SH-SY5Y (cell line): ENCODE results near the gene MDM4.

Experiments used
- GATA2 ChIP-seq: IDR thresholded peaks from 2 replicates; pipeline ENCODE4 v1.6.1; 2011; ENCODE audit warnings: mild to moderate bottlenecking, low read depth, low read length
- GATA3 ChIP-seq: IDR thresholded peaks from 2 replicates; pipeline ENCODE4 v1.6.1; 2011; ENCODE audit warnings: low read depth, mild to moderate bottlenecking, low read length, moderate library complexity

The MDM4 gene

GRCh38 chr1:204478921-204479320 is 37.3 kb upstream of the MDM4 start:
- TF ChIP-seq GATA2 (no peak), GATA3 (no peak)

- no peak for TF ChIP-seq GATA3
- no peak for TF ChIP-seq GATA2
Observed at GRCh38 chr1:204479387-204480136, 36.6 kb upstream of the MDM4 start.

GRCh38 chr1:204480515-204480914 is 35.7 kb upstream of the MDM4 start:
- TF ChIP-seq GATA3 (no peak), GATA2 (no peak)

- TF ChIP-seq GATA2 (no peak), GATA3 (no peak)
Observed at GRCh38 chr1:204483791-204484190, 32.4 kb upstream of the MDM4 start.

GRCh38 chr1:204487256-204487615 is 29.0 kb upstream of the MDM4 start:
- TF ChIP-seq GATA2 (no peak), GATA3 (no peak)

- TF ChIP-seq GATA2 (no peak), GATA3 (no peak)
Observed at GRCh38 chr1:204491655-204492054, 24.6 kb upstream of the MDM4 start.

- TF ChIP-seq GATA2, result no peak
- no peak for TF ChIP-seq GATA3
Observed at GRCh38 chr1:204493145-204493983, 22.8 kb upstream of the MDM4 start.

GRCh38 chr1:204493984-204494280 is 22.3 kb upstream of the MDM4 start:
- no peak for TF ChIP-seq GATA2
- no peak for TF ChIP-seq GATA3

- TF ChIP-seq GATA2, result no peak
- TF ChIP-seq GATA3, result no peak
Observed at GRCh38 chr1:204494281-204495077, 21.7 kb upstream of the MDM4 start, which contains the start of gene PIK3C2B. TSS of gene PIK3C2B (minus strand) at chr1:204494805. CDS start at chr1:204469802, 25,003 bp downstream.

GRCh38 chr1:204495078-204495753 is 21.0 kb upstream of the MDM4 start:
- TF ChIP-seq GATA2 (no peak), GATA3 (no peak)

- no peak for TF ChIP-seq GATA2
- no peak for TF ChIP-seq GATA3
Observed at GRCh38 chr1:204495777-204496176, 20.4 kb upstream of the MDM4 start.

GRCh38 chr1:204498981-204499380 is 17.2 kb upstream of the MDM4 start:
- no peak for TF ChIP-seq GATA2
- no peak for TF ChIP-seq GATA3

GRCh38 chr1:204499511-204500468 is 16.4 kb upstream of the MDM4 start:
- TF ChIP-seq GATA2 (no peak), GATA3 (no peak)

GRCh38 chr1:204502241-204502640 is 14.0 kb upstream of the MDM4 start:
- TF ChIP-seq GATA2, result no peak
- TF ChIP-seq GATA3, result no peak
